ENCODE data around the gene DNALI1. TPM values are rescaled to one million over a fixed set of nuclear protein-coding genes. Genes with fewer than 3 reads are reported as not detected.

DNALI1 gene
- total and polyA plus RNA-seq, 2 donors from 2014 or later: 34.8 to 46.4 TPM

GRCh38 chr1:37596182-37596667 is 39.5 kb downstream of the DNALI1 start:
- peaks cover 0 to 9% (median 0%) of the 10 kb centered on the region in 3 donors for H3K4me1 ChIP-seq (ENCODE audit: control insufficient read depth in 2 of 3, insufficient read depth in 2 of 3, low read depth in 1 of 3, low read length in 3 of 3)
- H3K9ac ChIP-seq (ENCODE audit: low read length in 3 of 3): peak overlapping the region; percentile 11 to 88 (median 56)

GRCh38 chr1:37599940-37600339 is 43.2 kb downstream of the DNALI1 start:
- no peaks in the 10 kb centered on the region for H3K36me3 ChIP-seq (ENCODE audit: control insufficient read depth in 2 of 3, insufficient read depth in 3 of 3, low read length in 3 of 3)
- intact Hi-C loops (cut with DNase I): no loop called here
- H3K4me3 ChIP-seq (ENCODE audit: low read length in 3 of 3): no peak overlapping the region
- FAIRE-seq (no peak), DNase-seq (peak in 2 of 5 donors; percentile 24 to 42)
- TF ChIP-seq, protein P1, sequence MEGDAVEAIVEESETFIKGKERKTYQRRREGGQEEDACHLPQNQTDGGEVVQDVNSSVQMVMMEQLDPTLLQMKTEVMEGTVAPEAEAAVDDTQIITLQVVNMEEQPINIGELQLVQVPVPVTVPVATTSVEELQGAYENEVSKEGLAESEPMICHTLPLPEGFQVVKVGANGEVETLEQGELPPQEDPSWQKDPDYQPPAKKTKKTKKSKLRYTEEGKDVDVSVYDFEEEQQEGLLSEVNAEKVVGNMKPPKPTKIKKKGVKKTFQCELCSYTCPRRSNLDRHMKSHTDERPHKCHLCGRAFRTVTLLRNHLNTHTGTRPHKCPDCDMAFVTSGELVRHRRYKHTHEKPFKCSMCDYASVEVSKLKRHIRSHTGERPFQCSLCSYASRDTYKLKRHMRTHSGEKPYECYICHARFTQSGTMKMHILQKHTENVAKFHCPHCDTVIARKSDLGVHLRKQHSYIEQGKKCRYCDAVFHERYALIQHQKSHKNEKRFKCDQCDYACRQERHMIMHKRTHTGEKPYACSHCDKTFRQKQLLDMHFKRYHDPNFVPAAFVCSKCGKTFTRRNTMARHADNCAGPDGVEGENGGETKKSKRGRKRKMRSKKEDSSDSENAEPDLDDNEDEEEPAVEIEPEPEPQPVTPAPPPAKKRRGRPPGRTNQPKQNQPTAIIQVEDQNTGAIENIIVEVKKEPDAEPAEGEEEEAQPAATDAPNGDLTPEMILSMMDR (IDR thresholded peaks at IDR 0.05; ENCODE audit: borderline replicate concordance, extremely low read depth, insufficient read depth): no peak
- no peaks in the 10 kb centered on the region for H3K27me3 ChIP-seq (ENCODE audit: control insufficient read depth, insufficient read depth, low read length)
- H3K9me3 ChIP-seq (ENCODE audit: control insufficient read depth in 2 of 3, insufficient read depth in 1 of 3, low read length in 3 of 3): no peaks in the 10 kb centered on the region
- H3K27ac ChIP-seq (ENCODE audit: low read depth in 2 of 2, low read length in 2 of 2): no peak overlapping the region
- H3K9ac ChIP-seq (ENCODE audit: low read length in 3 of 3): no peak overlapping the region
- H3K4me1 ChIP-seq (ENCODE audit: control insufficient read depth in 2 of 3, insufficient read depth in 2 of 3, low read depth in 1 of 3, low read length in 3 of 3): peaks cover 0 to 4% (median 0%) of the 10 kb centered on the region in 3 donors

More at GRCh38 chr1:37596182-37596667, 39.5 kb downstream of the DNALI1 start:
- FAIRE-seq (no peak), DNase-seq (no peak)
- Histone ChIP-seq H3K36me3 (ENCODE audit: control insufficient read depth in 2 of 3, insufficient read depth in 3 of 3, low read length in 3 of 3) (peaks cover 0 to 7% (median 3%) of the 10 kb centered on the region in 3 donors), H3K27me3 (ENCODE audit: control insufficient read depth, insufficient read depth, low read length) (no peaks in the 10 kb centered on the region), H3K27ac (ENCODE audit: low read depth in 2 of 2, low read length in 2 of 2) (peak overlapping the region; percentile 6 to 85), H3K9me3 (ENCODE audit: control insufficient read depth in 2 of 3, insufficient read depth in 1 of 3, low read length in 3 of 3) (no peaks in the 10 kb centered on the region), H3K4me3 (ENCODE audit: low read length in 3 of 3) (peak overlapping the region; percentile 88 to 100 (median 95))
- intact Hi-C loops (cut with DNase I): no loop called here
- TF ChIP-seq, protein P1 (IDR thresholded peaks at IDR 0.05; ENCODE audit: borderline replicate concordance, extremely low read depth, insufficient read depth): no peak

DNA sequence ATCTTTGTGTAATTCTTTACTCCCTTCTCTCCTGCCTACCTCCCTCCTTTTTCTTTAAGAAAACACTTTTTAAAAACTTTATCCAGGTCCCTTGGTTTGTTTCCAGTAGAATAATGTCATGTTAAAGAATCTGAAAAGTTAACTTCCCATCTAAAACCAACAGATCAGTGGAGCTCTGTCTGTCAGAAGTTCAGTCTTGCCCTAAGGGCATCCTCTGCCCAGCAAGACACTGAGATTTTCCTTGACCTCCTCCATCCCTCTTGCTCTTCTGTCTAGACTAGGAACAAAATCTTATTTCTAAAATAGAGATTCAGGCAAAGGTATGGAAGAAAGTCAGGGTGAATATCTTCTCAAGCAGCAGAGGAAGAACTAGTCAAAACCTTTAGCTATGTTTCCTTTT is 44.7 kb downstream of the DNALI1 start:
- FAIRE-seq: no peak
- Histone ChIP-seq H3K4me3 (ENCODE audit: low read length in 3 of 3) (no peak overlapping the region), H3K27ac (ENCODE audit: low read depth in 2 of 2, low read length in 2 of 2) (no peak overlapping the region), H3K27me3 (ENCODE audit: control insufficient read depth, insufficient read depth, low read length) (no peaks in the 10 kb centered on the region), H3K9ac (ENCODE audit: low read length in 3 of 3) (no peak overlapping the region), H3K4me1 (ENCODE audit: control insufficient read depth in 2 of 3, insufficient read depth in 2 of 3, low read depth in 1 of 3, low read length in 3 of 3) (no peaks in the 10 kb centered on the region), H3K9me3 (ENCODE audit: control insufficient read depth in 2 of 3, insufficient read depth in 1 of 3, low read length in 3 of 3) (no peaks in the 10 kb centered on the region), H3K36me3 (ENCODE audit: control insufficient read depth in 2 of 3, insufficient read depth in 3 of 3, low read length in 3 of 3) (no peaks in the 10 kb centered on the region)
- no peak for DNase-seq
- TF ChIP-seq, protein P1 (IDR thresholded peaks at IDR 0.05; ENCODE audit: borderline replicate concordance, extremely low read depth, insufficient read depth): no peak
- intact Hi-C loops (cut with DNase I): no loop called here
